Keratinocyte (primary cell): Measurements from ENCODE around the gene CNDP2. TPM values are rescaled to one million over a fixed set of nuclear protein-coding genes. Genes with fewer than 3 reads are reported as not detected.

Experiments used
- DNase-seq: peaks from one replicate; pipeline ENCODE4 v3.0.0-alpha.2; 2011; ENCODE audit warnings: low read depth, missing footprints, low spot score
- FAIRE-seq: peaks from 2 replicates; lab custom pipeline; 2011; peaks lifted over from hg19 to GRCh38; lab: Jason Lieb, UNC
- H2AFZ ChIP-seq: 2 replicates; pipeline ENCODE4 v1.6.0; 2012; ENCODE audit warnings: low read length, control low read depth, inconsistent platforms; ENCODE audit not compliant: control insufficient read depth
- H3K27ac ChIP-seq: 2 replicates; pipeline ENCODE4 v1.5.1; 2011; ENCODE audit warnings: low read length; ENCODE audit not compliant: control insufficient read depth, insufficient read depth
- H3K27me3 ChIP-seq: 3 replicates; pipeline ENCODE4 v1.6.0; 2011; ENCODE audit warnings: low read length; ENCODE audit not compliant: control insufficient read depth, insufficient read depth; ENCODE audit errors: extremely low read depth
- H3K36me3 ChIP-seq, 2 experiments: 2 replicates in 1 of 2; 3 replicates in 1 of 2; pipeline ENCODE4 v1.5.1; 2011; ENCODE audit warnings: low read length in 2 of 2, mild to moderate bottlenecking in 1 of 2; ENCODE audit not compliant: control insufficient read depth in 2 of 2, insufficient read depth in 2 of 2; ENCODE audit errors: extremely low read depth in 1 of 2
- H3K4me1 ChIP-seq: 3 replicates; pipeline ENCODE4 v1.5.1; 2011; ENCODE audit warnings: low read length; ENCODE audit not compliant: control insufficient read depth, insufficient read depth; ENCODE audit errors: extremely low read depth
- H3K4me2 ChIP-seq: 3 replicates; pipeline ENCODE4 v1.6.0; 2011; ENCODE audit warnings: low read depth, low read length; ENCODE audit not compliant: control insufficient read depth, insufficient read depth; ENCODE audit errors: extremely low read depth
- H3K4me3 ChIP-seq, 3 experiments: fragments of 200-600 bp in 1 of 3; sonication (generic) in 1 of 3; 2 replicates in 2 of 3; 3 replicates in 1 of 3; pipeline ENCODE4 v1.5.1; 2011 to 2016; ENCODE audit warnings: low read length in 3 of 3, mild to moderate bottlenecking in 3 of 3, control low read depth in 2 of 3, inconsistent platforms in 1 of 3, low read depth in 1 of 3, mixed read lengths in 1 of 3, mixed run types in 1 of 3, moderate library complexity in 1 of 3; ENCODE audit not compliant: control insufficient read depth in 2 of 3, insufficient read depth in 2 of 3; ENCODE audit errors: extremely low read depth in 1 of 3
- H3K79me2 ChIP-seq: 2 replicates; pipeline ENCODE4 v1.6.0; 2012; ENCODE audit warnings: low read length; ENCODE audit not compliant: control insufficient read depth, insufficient read depth
- H3K9ac ChIP-seq: 3 replicates; pipeline ENCODE4 v1.6.0; 2011; ENCODE audit warnings: low read length; ENCODE audit not compliant: control insufficient read depth, insufficient read depth; ENCODE audit errors: extremely low read depth
- H3K9me1 ChIP-seq: 3 replicates; pipeline ENCODE4 v1.6.0; 2011; ENCODE audit warnings: low read length; ENCODE audit not compliant: control insufficient read depth, insufficient read depth; ENCODE audit errors: extremely low read depth
- H3K9me3 ChIP-seq: 2 replicates; pipeline ENCODE4 v1.5.1; 2012; ENCODE audit warnings: low read depth, low read length; ENCODE audit not compliant: control insufficient read depth
- H4K20me1 ChIP-seq: 3 replicates; pipeline ENCODE4 v1.6.0; 2011; ENCODE audit warnings: low read length; ENCODE audit not compliant: control insufficient read depth, insufficient read depth; ENCODE audit errors: extremely low read depth
- EZH2 ChIP-seq: IDR thresholded peaks from one replicate; pipeline ENCODE4 v1.6.1; 2012; ENCODE audit warnings: inconsistent platforms, mild to moderate bottlenecking, low read length, moderate library complexity
- dilution Hi-C: fragments of 300-500 bp; cut with MboI; formaldehyde crosslinking; loops from one replicate; pipeline ENCODE4 v1.7.0; 2020; ENCODE audit warnings: low sequenced_read_pairs; ENCODE audit not compliant: extremely low pct_ligation_motif_present
- polyA plus RNA-seq, 5 experiments: library from polyadenylated mRNA; depleted of rRNA in 3 of 5; stranded (reverse) in 3 of 5; stranded (forward) in 1 of 5; unstranded in 1 of 5; fragments of >200 nt; gene quantifications; 1 replicate in 1 of 5; 2 replicates in 3 of 5; 3 replicates in 1 of 5; pipeline versions ENCODE4 v1.2.1 to v1.2.3, GENCODE V29; 2011 to 2012; ENCODE audit warnings: missing spikeins in 2 of 5, low read depth in 1 of 5, low replicate concordance in 1 of 5
- TF ChIP-seq, protein P1 (sequence below), 3 experiments: IDR thresholded peaks in 1 of 3; conservative IDR thresholded peaks in 1 of 3; optimal IDR thresholded peaks in 1 of 3; 2 replicates in 2 of 3; 3 replicates in 1 of 3; pipeline versions ENCODE3 to v1.5.1; 2011; ENCODE audit warnings: low read length in 3 of 3, mild to moderate bottlenecking in 3 of 3, moderate library complexity in 2 of 3, control low read depth in 1 of 3, inconsistent platforms in 1 of 3; ENCODE audit not compliant: insufficient read depth in 2 of 3; ENCODE audit errors: extremely low read depth in 1 of 3

CNDP2 gene
- polyA plus RNA-seq, 1 donor (not counting 4 experiments of a cell fraction or from before 2014, with no cell fraction given) = 126 TPM

DNA sequence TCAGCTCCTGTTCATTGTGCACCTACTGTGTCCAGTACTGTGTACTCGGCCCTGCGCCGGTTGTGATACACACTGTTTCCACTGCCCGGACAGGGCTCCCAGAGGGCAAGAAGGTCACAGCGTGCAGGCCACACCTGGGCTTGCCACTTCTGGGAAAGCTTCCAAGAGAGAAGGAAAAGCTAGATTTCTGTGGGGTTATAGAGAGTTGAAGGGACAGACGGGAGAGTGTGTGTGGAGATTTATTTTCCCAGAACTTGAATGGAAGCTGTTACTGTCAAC is 34.4 kb downstream of the CNDP2 start:
- no peaks in the 10 kb centered on the region for H3K36me3 ChIP-seq
- no peaks in the 10 kb centered on the region for H3K79me2 ChIP-seq
- no peaks in the 10 kb centered on the region for H3K4me1 ChIP-seq
- no peak overlapping the region for H3K4me3 ChIP-seq
- no peaks in the 10 kb centered on the region for H4K20me1 ChIP-seq
- no peaks in the 10 kb centered on the region for H3K9me1 ChIP-seq
- no peak overlapping the region for H2AFZ ChIP-seq
- H3K27ac ChIP-seq = no peak overlapping the region
- H3K27me3 ChIP-seq = peaks cover 3% of the 10 kb centered on the region
- no peak overlapping the region for H3K4me2 ChIP-seq
- FAIRE-seq (no peak), DNase-seq (no peak)
- TF ChIP-seq, protein P1, sequence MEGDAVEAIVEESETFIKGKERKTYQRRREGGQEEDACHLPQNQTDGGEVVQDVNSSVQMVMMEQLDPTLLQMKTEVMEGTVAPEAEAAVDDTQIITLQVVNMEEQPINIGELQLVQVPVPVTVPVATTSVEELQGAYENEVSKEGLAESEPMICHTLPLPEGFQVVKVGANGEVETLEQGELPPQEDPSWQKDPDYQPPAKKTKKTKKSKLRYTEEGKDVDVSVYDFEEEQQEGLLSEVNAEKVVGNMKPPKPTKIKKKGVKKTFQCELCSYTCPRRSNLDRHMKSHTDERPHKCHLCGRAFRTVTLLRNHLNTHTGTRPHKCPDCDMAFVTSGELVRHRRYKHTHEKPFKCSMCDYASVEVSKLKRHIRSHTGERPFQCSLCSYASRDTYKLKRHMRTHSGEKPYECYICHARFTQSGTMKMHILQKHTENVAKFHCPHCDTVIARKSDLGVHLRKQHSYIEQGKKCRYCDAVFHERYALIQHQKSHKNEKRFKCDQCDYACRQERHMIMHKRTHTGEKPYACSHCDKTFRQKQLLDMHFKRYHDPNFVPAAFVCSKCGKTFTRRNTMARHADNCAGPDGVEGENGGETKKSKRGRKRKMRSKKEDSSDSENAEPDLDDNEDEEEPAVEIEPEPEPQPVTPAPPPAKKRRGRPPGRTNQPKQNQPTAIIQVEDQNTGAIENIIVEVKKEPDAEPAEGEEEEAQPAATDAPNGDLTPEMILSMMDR (optimal IDR thresholded peaks at IDR 0.05 in 1 of 3, IDR thresholded peaks at IDR 0.05 in 1 of 3, conservative IDR thresholded peaks at IDR 0.05 in 1 of 3; ENCODE audit: extremely low read depth in 1 of 3, insufficient read depth in 2 of 3, low read length in 3 of 3) = no peak
- no peak for TF ChIP-seq EZH2
- dilution Hi-C loops = no loop called here
- no peaks in the 10 kb centered on the region for H3K9me3 ChIP-seq
- no peak overlapping the region for H3K9ac ChIP-seq

DNA sequence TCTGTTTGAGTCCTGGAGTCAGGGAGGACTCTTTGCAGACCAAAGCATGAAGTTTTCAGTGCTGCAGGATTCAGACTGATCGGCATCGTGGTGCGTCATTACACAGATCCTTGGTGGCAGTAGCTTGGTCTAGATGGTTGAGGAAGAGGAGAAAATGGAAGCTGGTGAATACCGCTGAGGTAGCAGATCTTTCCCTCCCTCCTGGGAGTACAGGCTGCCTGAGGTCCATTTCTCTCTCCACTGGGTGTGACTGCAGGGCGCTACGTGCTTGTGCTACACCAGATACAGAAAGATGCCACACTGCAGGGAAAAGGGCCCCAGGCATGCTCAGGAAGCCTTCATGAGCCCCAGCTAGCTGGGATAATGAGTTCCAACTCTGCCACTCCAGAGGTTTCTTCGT is 34.9 kb downstream of the CNDP2 start:
- H3K27me3 ChIP-seq = peaks cover 3% of the 10 kb centered on the region
- DNase-seq (no peak), FAIRE-seq (no peak)
- no peak overlapping the region for H3K4me3 ChIP-seq
- dilution Hi-C loops = no loop called here
- H3K27ac ChIP-seq = no peak overlapping the region
- no peaks in the 10 kb centered on the region for H3K36me3 ChIP-seq
- H3K79me2 ChIP-seq = no peaks in the 10 kb centered on the region
- no peak overlapping the region for H3K9ac ChIP-seq
- no peak for TF ChIP-seq EZH2
- TF ChIP-seq, protein P1 (optimal IDR thresholded peaks at IDR 0.05 in 1 of 3, IDR thresholded peaks at IDR 0.05 in 1 of 3, conservative IDR thresholded peaks at IDR 0.05 in 1 of 3; ENCODE audit: extremely low read depth in 1 of 3, insufficient read depth in 2 of 3, low read length in 3 of 3) = no peak
- H4K20me1 ChIP-seq = no peaks in the 10 kb centered on the region
- H3K4me1 ChIP-seq = no peaks in the 10 kb centered on the region
- no peaks in the 10 kb centered on the region for H3K9me3 ChIP-seq
- H3K9me1 ChIP-seq = no peaks in the 10 kb centered on the region
- no peak overlapping the region for H2AFZ ChIP-seq
- no peak overlapping the region for H3K4me2 ChIP-seq
